ENCODE results near the gene ERCC4. TPM values are rescaled to one million over a fixed set of nuclear protein-coding genes. Genes with fewer than 3 reads are reported as not detected.

Gene ERCC4
- total and polyA plus RNA-seq, 2 donors (not counting 1 experiment from before 2014, with no cell fraction given): 5.9 to 10.6 TPM

- TF ChIP-seq EZH2 (IDR thresholded peaks at IDR 0.05; ENCODE audit: low read length, missing control alignments) (no peak), CTCF (conservative IDR thresholded peaks at IDR 0.05 in 1 of 2, IDR thresholded peaks at IDR 0.05 in 1 of 2; ENCODE audit: low read depth in 1 of 2, low read length in 2 of 2) (peak; percentile 27 to 63)
- no peak overlapping the region for H2AFZ ChIP-seq (ENCODE audit: low read length)
- H3K9ac ChIP-seq (ENCODE audit: insufficient read depth, low read length): no peak overlapping the region
- no peaks in the 10 kb centered on the region for H3K27me3 ChIP-seq (ENCODE audit: control insufficient read depth, insufficient read depth, low read length)
- H3K4me2 ChIP-seq (ENCODE audit: extremely low read depth, insufficient read depth, low read length): no peak overlapping the region
- DNase-seq (ENCODE audit: low read depth in 2 of 2): no peak
- H3K27ac ChIP-seq (ENCODE audit: insufficient read depth, low read length): no peak overlapping the region
- no peaks in the 10 kb centered on the region for H3K79me2 ChIP-seq (ENCODE audit: control insufficient read depth, insufficient read depth, low read length)
- peaks cover 2% of the 10 kb centered on the region for H3K36me3 ChIP-seq (ENCODE audit: control insufficient read depth, insufficient read depth, low read length)
- H3K4me3 ChIP-seq (replicated peaks in 1 of 4; ENCODE audit: control extremely low read depth in 1 of 4, insufficient read depth in 1 of 4, low read depth in 3 of 4, low read length in 4 of 4): no peak overlapping the region
- peaks cover 3% of the 10 kb centered on the region for H3K4me1 ChIP-seq (ENCODE audit: control insufficient read depth, extremely low read depth, insufficient read depth, low read length)
- no peaks in the 10 kb centered on the region for H3K9me3 ChIP-seq (ENCODE audit: control insufficient read depth, insufficient read depth, low read depth, low read length)
- H4K20me1 ChIP-seq (ENCODE audit: control insufficient read depth, extremely low read depth, insufficient read depth, low read length): no peaks in the 10 kb centered on the region
Observed at GRCh38 chr16:13935408-13935807, 15.5 kb downstream of the ERCC4 start.

GRCh38 chr16:13936155-13936554, 16.2 kb downstream of the ERCC4 start:
- H3K27ac ChIP-seq (ENCODE audit: insufficient read depth, low read length): no peak overlapping the region

GRCh38 chr16:13936596-13937081, 16.7 kb downstream of the ERCC4 start:
- Histone ChIP-seq H3K27ac (ENCODE audit: insufficient read depth, low read length) (no peak overlapping the region), H3K9me3 (ENCODE audit: control insufficient read depth, insufficient read depth, low read depth, low read length) (no peaks in the 10 kb centered on the region), H3K4me1 (ENCODE audit: control insufficient read depth, extremely low read depth, insufficient read depth, low read length) (peaks cover 3% of the 10 kb centered on the region), H3K36me3 (ENCODE audit: control insufficient read depth, insufficient read depth, low read length) (peaks cover 2% of the 10 kb centered on the region), H3K4me3 (replicated peaks in 1 of 4; ENCODE audit: control extremely low read depth in 1 of 4, insufficient read depth in 1 of 4, low read depth in 3 of 4, low read length in 4 of 4) (no peak overlapping the region), H4K20me1 (ENCODE audit: control insufficient read depth, extremely low read depth, insufficient read depth, low read length) (no peaks in the 10 kb centered on the region), H3K4me2 (ENCODE audit: extremely low read depth, insufficient read depth, low read length) (no peak overlapping the region), H3K9ac (ENCODE audit: insufficient read depth, low read length) (no peak overlapping the region), H3K79me2 (ENCODE audit: control insufficient read depth, insufficient read depth, low read length) (no peaks in the 10 kb centered on the region), H2AFZ (ENCODE audit: low read length) (no peak overlapping the region), H3K27me3 (ENCODE audit: control insufficient read depth, insufficient read depth, low read length) (no peaks in the 10 kb centered on the region)
- peak; percentile 56 to 83 for DNase-seq (ENCODE audit: low read depth in 2 of 2)
- TF ChIP-seq EZH2 (IDR thresholded peaks at IDR 0.05; ENCODE audit: low read length, missing control alignments): no peak
- no peak for TF ChIP-seq CTCF (conservative IDR thresholded peaks at IDR 0.05 in 1 of 2, IDR thresholded peaks at IDR 0.05 in 1 of 2; ENCODE audit: low read depth in 1 of 2, low read length in 2 of 2)

More at GRCh38 chr16:13936155-13936554, 16.2 kb downstream of the ERCC4 start:
- Histone ChIP-seq H4K20me1 (ENCODE audit: control insufficient read depth, extremely low read depth, insufficient read depth, low read length) (no peaks in the 10 kb centered on the region), H3K27me3 (ENCODE audit: control insufficient read depth, insufficient read depth, low read length) (no peaks in the 10 kb centered on the region), H3K4me1 (ENCODE audit: control insufficient read depth, extremely low read depth, insufficient read depth, low read length) (peaks cover 3% of the 10 kb centered on the region), H3K9ac (ENCODE audit: insufficient read depth, low read length) (no peak overlapping the region), H3K36me3 (ENCODE audit: control insufficient read depth, insufficient read depth, low read length) (peaks cover 2% of the 10 kb centered on the region), H2AFZ (ENCODE audit: low read length) (no peak overlapping the region), H3K4me3 (replicated peaks in 1 of 4; ENCODE audit: control extremely low read depth in 1 of 4, insufficient read depth in 1 of 4, low read depth in 3 of 4, low read length in 4 of 4) (no peak overlapping the region), H3K79me2 (ENCODE audit: control insufficient read depth, insufficient read depth, low read length) (no peaks in the 10 kb centered on the region), H3K9me3 (ENCODE audit: control insufficient read depth, insufficient read depth, low read depth, low read length) (no peaks in the 10 kb centered on the region), H3K4me2 (ENCODE audit: extremely low read depth, insufficient read depth, low read length) (no peak overlapping the region)
- DNase-seq (ENCODE audit: low read depth in 2 of 2): no peak
- TF ChIP-seq EZH2 (IDR thresholded peaks at IDR 0.05; ENCODE audit: low read length, missing control alignments) (no peak), CTCF (conservative IDR thresholded peaks at IDR 0.05 in 1 of 2, IDR thresholded peaks at IDR 0.05 in 1 of 2; ENCODE audit: low read depth in 1 of 2, low read length in 2 of 2) (no peak)
